Endothelial cell of umbilical vein (primary cell): ENCODE measurements around the gene RABGGTB.

Experiments used
- EZH2 ChIP-seq: IDR thresholded peaks from 2 replicates; pipeline ENCODE4 v1.6.1; 2012; ENCODE audit warnings: borderline replicate concordance, low read depth, mild to moderate bottlenecking, moderate library complexity, low read length, inconsistent platforms; ENCODE audit not compliant: severe bottlenecking
- FOS ChIP-seq: IDR thresholded peaks from 2 replicates; pipeline ENCODE4 v1.6.1; 2011; ENCODE audit warnings: mild to moderate bottlenecking, low read length, moderate library complexity, borderline replicate concordance; ENCODE audit not compliant: insufficient read depth
- GATA2 ChIP-seq: IDR thresholded peaks from 2 replicates; pipeline ENCODE4 v1.7.0; 2011; ENCODE audit warnings: low read depth, mild to moderate bottlenecking, moderate library complexity, mixed read lengths, low read length; ENCODE audit not compliant: insufficient read length, insufficient read depth
- JUN ChIP-seq: IDR thresholded peaks from 2 replicates; pipeline ENCODE4 v1.6.1; 2011; ENCODE audit warnings: borderline replicate concordance, low read depth; ENCODE audit not compliant: insufficient read length, insufficient read depth
- MYC ChIP-seq: IDR thresholded peaks from one replicate; pipeline ENCODE4 v1.6.1; 2011; ENCODE audit warnings: mild to moderate bottlenecking, low read depth, low read length
- POLR2A ChIP-seq: IDR thresholded peaks from 2 replicates; pipeline ENCODE4 v1.6.1; 2012; ENCODE audit warnings: low read depth, mild to moderate bottlenecking, control low read depth, low read length
- POLR2AphosphoS5 ChIP-seq: IDR thresholded peaks from 2 replicates; pipeline ENCODE4 v1.6.1; 2012; ENCODE audit warnings: low read depth, mild to moderate bottlenecking, control low read depth, low read length, moderate library complexity; ENCODE audit not compliant: insufficient read depth
- TF ChIP-seq, protein P1 (sequence below), 2 donors: IDR thresholded peaks; 1 replicate in 1 of 2; 2 replicates in 1 of 2; pipeline ENCODE4 v1.5.1; 2011; ENCODE audit warnings: low read length in 2 of 2, mild to moderate bottlenecking in 2 of 2, moderate library complexity in 2 of 2, control low read depth in 1 of 2, inconsistent platforms in 1 of 2, low read depth in 1 of 2; ENCODE audit not compliant: insufficient read depth in 1 of 2; ENCODE audit errors: extremely low read depth in 1 of 2
- TF ChIP-seq, protein P2 (sequence below): IDR thresholded peaks from 2 replicates; pipeline ENCODE4 v1.6.1; 2011; ENCODE audit not compliant: insufficient read depth, insufficient read length

DNA sequence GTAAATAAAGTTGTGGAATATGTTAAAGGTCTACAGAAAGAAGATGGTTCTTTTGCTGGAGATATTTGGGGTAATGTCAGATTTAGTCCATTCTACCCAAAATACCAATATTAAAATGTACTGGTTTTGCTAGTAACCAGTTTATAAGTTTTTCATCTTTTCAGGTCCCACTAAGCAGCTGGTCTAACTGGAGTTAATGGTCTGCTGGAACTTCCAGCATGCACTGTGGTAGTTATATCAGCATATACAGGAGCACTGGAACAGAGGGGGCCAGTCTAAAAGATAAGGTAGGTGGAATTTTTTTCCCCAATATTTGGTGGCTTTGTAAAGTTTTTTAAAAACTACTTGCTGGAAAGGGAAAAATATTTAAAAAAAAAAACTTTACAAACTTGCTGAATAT lies 3.9 kb downstream of the RABGGTB start:
- TF ChIP-seq, protein P1, sequence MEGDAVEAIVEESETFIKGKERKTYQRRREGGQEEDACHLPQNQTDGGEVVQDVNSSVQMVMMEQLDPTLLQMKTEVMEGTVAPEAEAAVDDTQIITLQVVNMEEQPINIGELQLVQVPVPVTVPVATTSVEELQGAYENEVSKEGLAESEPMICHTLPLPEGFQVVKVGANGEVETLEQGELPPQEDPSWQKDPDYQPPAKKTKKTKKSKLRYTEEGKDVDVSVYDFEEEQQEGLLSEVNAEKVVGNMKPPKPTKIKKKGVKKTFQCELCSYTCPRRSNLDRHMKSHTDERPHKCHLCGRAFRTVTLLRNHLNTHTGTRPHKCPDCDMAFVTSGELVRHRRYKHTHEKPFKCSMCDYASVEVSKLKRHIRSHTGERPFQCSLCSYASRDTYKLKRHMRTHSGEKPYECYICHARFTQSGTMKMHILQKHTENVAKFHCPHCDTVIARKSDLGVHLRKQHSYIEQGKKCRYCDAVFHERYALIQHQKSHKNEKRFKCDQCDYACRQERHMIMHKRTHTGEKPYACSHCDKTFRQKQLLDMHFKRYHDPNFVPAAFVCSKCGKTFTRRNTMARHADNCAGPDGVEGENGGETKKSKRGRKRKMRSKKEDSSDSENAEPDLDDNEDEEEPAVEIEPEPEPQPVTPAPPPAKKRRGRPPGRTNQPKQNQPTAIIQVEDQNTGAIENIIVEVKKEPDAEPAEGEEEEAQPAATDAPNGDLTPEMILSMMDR (IDR thresholded peaks at IDR 0.05; ENCODE audit: extremely low read depth in 1 of 2, insufficient read depth in 1 of 2, low read depth in 1 of 2, low read length in 2 of 2): no peak
- TF ChIP-seq POLR2A (peak; percentile 27), EZH2 (no peak), POLR2AphosphoS5 (no peak), GATA2 (no peak), JUN (no peak), MYC (no peak), FOS (no peak)
- TF ChIP-seq, protein P2, sequence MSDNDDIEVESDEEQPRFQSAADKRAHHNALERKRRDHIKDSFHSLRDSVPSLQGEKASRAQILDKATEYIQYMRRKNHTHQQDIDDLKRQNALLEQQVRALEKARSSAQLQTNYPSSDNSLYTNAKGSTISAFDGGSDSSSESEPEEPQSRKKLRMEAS: no peak
